Fibroblast of mammary gland (primary cell): ENCODE results near the gene DNASE1L1.

Experiments used
- DNase-seq: peaks from one replicate; pipeline ENCODE4 v3.0.0-alpha.2; 2010; ENCODE audit warnings: low read depth
- H3K4me3 ChIP-seq: 2 replicates; pipeline ENCODE4 v1.5.1; 2011; ENCODE audit warnings: low read depth, mild to moderate bottlenecking, low read length, moderate library complexity; ENCODE audit not compliant: control insufficient read depth
- TF ChIP-seq, protein P1 (sequence below): conservative IDR thresholded peaks from 2 replicates; pipeline ENCODE4 v1.5.1; 2011; ENCODE audit warnings: low read depth, low read length, inconsistent platforms; ENCODE audit not compliant: control insufficient read depth, insufficient read depth

Gene DNASE1L1

DNA sequence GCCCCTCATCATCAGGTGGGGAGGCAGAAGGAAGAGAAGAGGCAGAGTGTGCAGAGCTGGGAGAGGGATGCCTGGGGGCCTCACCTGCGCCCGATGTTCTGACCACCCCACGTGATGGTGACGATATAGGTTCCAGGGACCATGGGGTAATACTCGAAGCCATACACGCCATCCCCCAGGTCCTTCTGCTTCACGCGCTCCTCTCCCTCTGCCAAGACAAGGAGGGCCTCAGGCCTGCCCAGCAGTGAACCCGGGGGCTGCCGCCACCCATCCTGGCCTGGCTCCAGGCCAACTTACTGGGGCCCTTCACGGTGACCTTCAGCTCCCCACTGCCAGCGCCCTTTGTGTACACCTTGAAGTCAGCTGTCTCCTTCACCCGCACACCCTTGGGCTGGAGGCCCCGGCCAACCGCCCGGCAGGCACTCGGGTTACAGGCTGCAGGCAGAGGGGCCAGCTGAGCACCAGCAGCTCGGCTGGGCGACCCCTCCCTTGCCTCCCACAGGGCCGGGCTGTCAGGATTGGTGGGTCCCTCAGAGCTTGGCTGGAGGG, 43.9 kb downstream of the DNASE1L1 start:
- DNase-seq = no peak
- H3K4me3 ChIP-seq = no peak overlapping the region
- TF ChIP-seq, protein P1, sequence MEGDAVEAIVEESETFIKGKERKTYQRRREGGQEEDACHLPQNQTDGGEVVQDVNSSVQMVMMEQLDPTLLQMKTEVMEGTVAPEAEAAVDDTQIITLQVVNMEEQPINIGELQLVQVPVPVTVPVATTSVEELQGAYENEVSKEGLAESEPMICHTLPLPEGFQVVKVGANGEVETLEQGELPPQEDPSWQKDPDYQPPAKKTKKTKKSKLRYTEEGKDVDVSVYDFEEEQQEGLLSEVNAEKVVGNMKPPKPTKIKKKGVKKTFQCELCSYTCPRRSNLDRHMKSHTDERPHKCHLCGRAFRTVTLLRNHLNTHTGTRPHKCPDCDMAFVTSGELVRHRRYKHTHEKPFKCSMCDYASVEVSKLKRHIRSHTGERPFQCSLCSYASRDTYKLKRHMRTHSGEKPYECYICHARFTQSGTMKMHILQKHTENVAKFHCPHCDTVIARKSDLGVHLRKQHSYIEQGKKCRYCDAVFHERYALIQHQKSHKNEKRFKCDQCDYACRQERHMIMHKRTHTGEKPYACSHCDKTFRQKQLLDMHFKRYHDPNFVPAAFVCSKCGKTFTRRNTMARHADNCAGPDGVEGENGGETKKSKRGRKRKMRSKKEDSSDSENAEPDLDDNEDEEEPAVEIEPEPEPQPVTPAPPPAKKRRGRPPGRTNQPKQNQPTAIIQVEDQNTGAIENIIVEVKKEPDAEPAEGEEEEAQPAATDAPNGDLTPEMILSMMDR = no peak

DNA sequence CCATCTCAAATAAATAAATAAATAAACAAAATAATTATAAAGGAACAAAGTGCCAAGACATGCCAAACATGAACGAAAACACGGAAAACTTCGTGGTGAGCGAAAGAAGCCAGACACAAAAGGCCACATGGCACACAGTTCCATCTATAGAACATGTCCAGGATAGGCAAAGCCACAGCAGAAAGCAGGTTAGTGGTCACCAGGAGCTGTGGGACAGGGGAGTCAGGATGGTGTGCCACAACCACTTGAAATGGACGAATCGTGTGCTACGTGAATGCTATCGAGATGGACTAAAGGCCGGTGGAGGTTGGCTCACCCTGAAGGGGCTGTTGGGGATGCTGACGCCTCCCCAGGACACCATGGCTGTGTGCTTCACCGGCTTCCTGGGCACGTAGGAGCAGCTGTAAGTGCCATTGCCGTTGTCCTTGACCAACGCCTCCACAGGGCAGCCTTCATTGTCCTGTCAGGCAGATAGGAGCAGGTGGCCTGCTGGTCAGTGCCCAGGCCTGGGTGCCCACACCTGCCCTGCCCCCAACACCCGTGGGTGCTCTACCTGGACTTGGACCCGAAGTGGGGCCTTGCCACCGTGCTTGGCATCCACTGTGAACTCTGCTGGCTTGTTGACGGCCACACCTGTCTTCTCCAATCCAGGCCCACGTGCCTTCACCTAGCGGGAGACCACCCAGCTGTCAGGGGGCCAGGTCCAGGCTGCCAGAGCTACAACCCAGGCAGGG, 45.2 kb downstream of the DNASE1L1 start:
- TF ChIP-seq, protein P1 = no peak
- DNase-seq = no peak
- no peak overlapping the region for H3K4me3 ChIP-seq

DNA sequence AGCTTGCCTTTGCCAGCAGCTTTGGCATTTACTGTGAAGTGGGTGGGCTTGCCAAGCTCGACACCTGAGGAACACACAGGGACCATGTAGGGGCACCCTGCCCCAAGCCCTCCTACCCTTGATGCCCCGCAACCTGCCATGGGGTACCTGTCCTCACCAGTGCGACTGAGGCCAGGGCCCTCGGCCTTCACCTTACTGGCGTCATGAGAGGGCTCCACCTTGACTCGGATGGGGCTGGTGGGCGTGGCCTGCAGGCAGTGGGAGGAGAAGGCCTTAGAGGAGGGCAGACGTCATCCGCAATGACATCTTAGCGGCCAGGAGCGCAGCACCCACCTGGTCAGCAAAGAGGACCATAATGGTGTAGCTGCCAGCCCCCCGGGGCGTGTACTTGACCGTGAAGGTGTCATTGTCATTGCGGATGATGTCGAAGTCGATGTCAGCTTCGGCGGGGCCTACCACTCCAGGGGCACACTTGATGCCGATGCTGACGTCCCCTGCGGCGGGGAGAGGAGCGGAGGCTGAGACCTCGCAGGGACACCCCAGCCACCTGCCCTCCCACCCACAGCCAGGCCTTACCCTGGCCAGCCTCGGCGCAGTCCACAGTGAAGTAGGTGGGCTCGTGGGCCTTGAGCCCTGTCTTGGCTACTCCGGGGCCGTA, 46.8 kb downstream of the DNASE1L1 start:
- TF ChIP-seq, protein P1 = no peak
- no peak overlapping the region for H3K4me3 ChIP-seq
- no peak for DNase-seq

DNA sequence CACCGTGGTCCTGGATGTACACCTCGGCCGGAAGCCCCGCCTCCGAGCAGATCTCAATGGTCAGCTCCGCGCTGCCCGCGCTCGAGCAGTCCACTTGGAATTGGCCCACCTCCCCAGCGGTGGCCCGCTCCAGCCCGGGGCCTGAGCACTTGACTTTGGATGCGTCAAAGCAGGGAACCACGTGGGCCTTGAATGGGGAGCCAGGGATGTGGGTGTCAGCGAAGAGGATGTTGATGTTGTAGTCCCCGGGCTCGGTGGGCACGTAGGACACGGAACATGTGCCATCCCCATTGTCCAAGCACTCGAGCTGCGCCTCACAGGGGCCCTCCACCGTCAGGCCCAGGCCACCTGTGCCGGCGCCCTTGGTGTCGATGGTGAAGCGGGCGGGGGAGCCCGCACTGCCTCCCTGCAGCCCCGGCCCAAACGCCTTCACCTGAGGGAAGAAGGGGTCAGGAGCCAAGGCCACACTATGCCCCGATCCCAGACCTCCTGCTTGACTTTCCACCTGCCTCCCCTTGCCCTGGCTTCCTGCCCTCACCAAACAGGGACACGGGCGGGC, 48.8 kb downstream of the DNASE1L1 start:
- no peak for DNase-seq
- TF ChIP-seq, protein P1 = no peak
- H3K4me3 ChIP-seq = no peak overlapping the region

DNA sequence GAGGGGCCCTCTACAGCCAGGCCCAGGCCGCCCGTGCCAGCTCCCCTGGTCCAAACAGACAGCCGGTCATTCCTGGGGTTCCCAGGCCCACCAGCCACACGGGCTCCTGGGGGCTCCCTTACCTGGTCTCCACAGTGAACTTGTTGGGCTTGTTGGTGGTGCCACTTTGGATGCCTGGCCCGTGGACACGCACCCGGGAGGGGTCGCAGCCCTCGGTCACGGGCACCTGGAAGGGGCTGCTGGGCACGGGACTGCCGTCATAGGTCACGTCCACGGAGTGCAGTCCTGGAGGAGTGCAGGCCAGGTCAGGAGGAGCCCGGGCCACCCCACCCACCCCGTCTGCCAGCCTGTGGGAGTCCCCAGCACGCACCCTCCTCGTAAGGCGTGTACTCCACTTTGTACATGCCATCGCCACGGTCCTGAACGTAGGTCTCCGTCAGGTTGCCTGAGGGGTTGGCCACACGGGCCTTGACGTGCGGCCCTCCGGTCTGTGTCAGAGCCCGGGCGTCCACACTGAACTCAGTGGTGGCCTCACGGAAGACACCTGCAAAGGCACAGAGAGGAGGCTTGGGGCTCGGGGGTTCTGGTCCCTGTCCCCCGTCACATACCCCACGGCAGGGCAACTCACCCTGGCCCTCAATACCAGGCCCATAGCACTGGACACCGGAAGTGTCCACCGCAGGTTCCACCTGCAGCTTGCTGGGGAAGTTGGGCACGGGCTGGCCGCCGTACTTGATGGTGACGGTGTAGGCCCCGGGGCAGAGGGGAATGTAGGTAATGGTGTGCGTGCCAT, 49.5 kb downstream of the DNASE1L1 start:
- TF ChIP-seq, protein P1 = no peak

DNA sequence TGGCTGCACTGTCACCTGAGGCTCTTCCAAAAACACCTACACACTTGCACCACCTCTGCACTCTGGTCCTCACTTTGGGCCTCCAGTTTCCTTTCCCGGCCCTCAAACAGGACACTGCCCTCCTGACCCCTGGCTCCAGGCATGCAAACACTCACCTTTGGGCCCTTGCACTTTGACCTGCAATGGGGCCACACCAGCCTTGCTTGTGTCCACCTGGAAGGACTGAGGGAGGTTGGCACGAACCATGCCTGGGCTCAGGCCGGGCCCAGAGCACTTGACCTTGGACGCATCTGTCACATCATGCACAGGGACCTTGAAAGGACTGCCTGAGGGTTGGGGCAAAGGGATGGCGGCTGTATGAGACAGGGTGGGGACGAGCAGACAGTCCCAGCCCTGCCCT, 50.2 kb downstream of the DNASE1L1 start:
- H3K4me3 ChIP-seq = no peak overlapping the region
- TF ChIP-seq, protein P1 = no peak
- no peak for DNase-seq

More for the DNA sequence above, 49.5 kb downstream of the DNASE1L1 start:
- DNase-seq = no peak
- no peak overlapping the region for H3K4me3 ChIP-seq
